B cell (primary cell): ENCODE data around the gene DNAJC24. TPM values are rescaled to one million over a fixed set of nuclear protein-coding genes. Genes with fewer than 3 reads are reported as not detected.

Experiments used
- ATAC-seq: fragments of 200-7000 bp; cut with Tn5 transposase; one replicate; pipeline ENCODE4 v1.10.0; 2021; ENCODE audit warnings: low read depth, mild to moderate bottlenecking, moderate number of reproducible peaks, moderate library complexity
- CTCF ChIA-PET: fragments of 350-600 bp; sonication (Branson Sonifier 250); formaldehyde crosslinking; loops from one replicate; lab custom pipeline; 2021; ENCODE audit warnings: antibody characterized with exemption, inconsistent platforms; lab: Charles Lee
- POLR2A ChIA-PET: fragments of 350-600 bp; sonication (Branson Sonifier 250); formaldehyde crosslinking; loops from one replicate; lab custom pipeline; 2021; ENCODE audit warnings: antibody characterized with exemption; lab: Charles Lee
- DNase-seq: peaks from one replicate; pipeline ENCODE4 v3.0.0; 2013
- H2AFZ ChIP-seq: 2 replicates; pipeline ENCODE4 v1.6.1; 2012; ENCODE audit warnings: mild to moderate bottlenecking, low read depth, low read length; ENCODE audit not compliant: insufficient read depth, poor library complexity, severe bottlenecking
- H3K27ac ChIP-seq, 2 donors: 1 replicate in 1 of 2; 2 replicates in 1 of 2; pipeline ENCODE4 v1.5.1; 2012 to 2013; ENCODE audit warnings: low read length in 2 of 2, mild to moderate bottlenecking in 2 of 2, moderate library complexity in 1 of 2
- H3K27me3 ChIP-seq, 4 experiments: fragments of 200-600 bp in 1 of 4; sonication (generic) in 1 of 4; replicated peaks in 1 of 4; 1 replicate in 2 of 4; 2 replicates in 2 of 4; pipeline versions ENCODE4 v1.6.1 to v1.7.0; 2013 to 2016; ENCODE audit warnings: low read length in 3 of 4, mild to moderate bottlenecking in 2 of 4, mixed read lengths in 1 of 4, moderate library complexity in 1 of 4; ENCODE audit not compliant: insufficient read depth in 4 of 4, control insufficient read depth in 3 of 4; ENCODE audit errors: control extremely low read depth in 1 of 4
- H3K36me3 ChIP-seq, 2 experiments: replicated peaks in 1 of 2; 1 replicate in 1 of 2; 2 replicates in 1 of 2; pipeline versions ENCODE4 v1.6.1 to v1.7.1; 2013; ENCODE audit warnings: low read length in 1 of 2; ENCODE audit not compliant: insufficient read depth in 2 of 2, control insufficient read depth in 1 of 2; ENCODE audit errors: control extremely low read depth in 1 of 2, extremely low read depth in 1 of 2
- H3K4me1 ChIP-seq, 2 donors: fragments of 200-600 bp in 1 of 2; sonication (generic) in 1 of 2; 1 replicate in 1 of 2; 2 replicates in 1 of 2; pipeline versions ENCODE4 v1.5.1 to v1.6.1; 2013 to 2017; ENCODE audit warnings: low read length in 2 of 2; ENCODE audit not compliant: control insufficient read depth in 2 of 2, insufficient read depth in 2 of 2
- H3K4me2 ChIP-seq: replicated peaks from 2 replicates; pipeline ENCODE3; 2012; ENCODE audit warnings: mild to moderate bottlenecking, low read depth, low read length; ENCODE audit not compliant: poor library complexity, severe bottlenecking
- H3K4me3 ChIP-seq, 5 experiments: fragments of 200-600 bp in 1 of 5; sonication (generic) in 1 of 5; 1 replicate in 3 of 5; 2 replicates in 2 of 5; pipeline versions ENCODE4 v1.5.1 to v1.7.0; 2011 to 2016; ENCODE audit warnings: low read length in 4 of 5, mild to moderate bottlenecking in 4 of 5, low read depth in 2 of 5, control low read depth in 1 of 5, moderate library complexity in 1 of 5; ENCODE audit not compliant: insufficient read depth in 1 of 5; ENCODE audit errors: control extremely low read depth in 1 of 5, extremely low read depth in 1 of 5
- H3K79me2 ChIP-seq: fragments of 200-600 bp; sonication (generic); one replicate; pipeline ENCODE4 v1.6.0; 2016; ENCODE audit warnings: low read length; ENCODE audit not compliant: control insufficient read depth, insufficient read depth
- H3K9ac ChIP-seq: fragments of 200-600 bp; sonication (generic); 2 replicates; pipeline ENCODE4 v1.6.1; 2017; ENCODE audit warnings: mild to moderate bottlenecking, low read length, moderate library complexity
- H3K9me3 ChIP-seq, 3 donors: one replicate each; pipeline versions ENCODE4 v1.6.1 to v1.7.1; 2013; ENCODE audit warnings: low read length in 2 of 3; ENCODE audit not compliant: control insufficient read depth in 2 of 3, insufficient read depth in 1 of 3; ENCODE audit errors: control extremely low read depth in 1 of 3
- H4K20me1 ChIP-seq: 2 replicates; pipeline ENCODE4 v1.6.0; 2012; ENCODE audit warnings: mild to moderate bottlenecking, low read length; ENCODE audit not compliant: insufficient read depth, control insufficient read depth, poor library complexity, severe bottlenecking
- H3K27ac Mint-ChIP-seq: one replicate; pipeline ENCODE4 v1.8.0; 2021; ENCODE audit warnings: mixed read lengths
- H3K27me3 Mint-ChIP-seq: one replicate; pipeline ENCODE4 v1.8.0; 2021; ENCODE audit warnings: mixed read lengths
- H3K4me1 Mint-ChIP-seq: one replicate; pipeline ENCODE4 v1.8.0; 2021; ENCODE audit warnings: mixed read lengths
- H3K4me3 Mint-ChIP-seq: one replicate; pipeline ENCODE4 v1.8.0; 2021; ENCODE audit warnings: mixed read lengths
- H3K9me3 Mint-ChIP-seq: one replicate; pipeline ENCODE4 v1.8.0; 2022; ENCODE audit warnings: mixed read lengths; ENCODE audit not compliant: insufficient read depth
- EZH2 ChIP-seq: IDR thresholded peaks from 2 replicates; pipeline ENCODE4 v1.6.1; 2012; ENCODE audit warnings: borderline replicate concordance, low read depth, mild to moderate bottlenecking, moderate library complexity, low read length; ENCODE audit not compliant: insufficient read depth, poor library complexity, severe bottlenecking
- WGBS: methylation state at CpG from one replicate; pipeline ENCODE4 v1.1.5; 2013; ENCODE audit warnings: missing lambda C conversion rate; ENCODE audit not compliant: insufficient coverage; 5-methylcytosine and 5-hydroxymethylcytosine counted together
- intact Hi-C: fragments of 100-400 bp; cut with micrococcal nuclease; formaldehyde crosslinking; loops from one replicate; pipeline ENCODE4 v1.10.0; 2022
- polyA plus RNA-seq: library from polyadenylated mRNA; depleted of rRNA; stranded (reverse); fragments of >200 nt; gene quantifications from 2 replicates; pipeline ENCODE4 v1.2.3, GENCODE V29; 2012
- total RNA-seq, 2 donors: library from RNA; stranded (reverse); fragments of 120-200 nt in 1 of 2; gene quantifications; 1 replicate in 1 of 2; 2 replicates in 1 of 2; pipeline versions ENCODE4 v1.2.3 to v1.2.4, GENCODE V29; 2013 to 2022
- TF ChIP-seq, protein P1 (sequence below): fragments of 200-600 bp; IDR thresholded peaks from one replicate; pipeline ENCODE4 v1.8.0; 2022; ENCODE audit warnings: antibody characterized with exemption, mild to moderate bottlenecking

Gene DNAJC24
- total and polyA plus RNA-seq, 2 donors (not counting 1 experiment from before 2014, with no cell fraction given): 10.7 to 24.6 TPM

DNA sequence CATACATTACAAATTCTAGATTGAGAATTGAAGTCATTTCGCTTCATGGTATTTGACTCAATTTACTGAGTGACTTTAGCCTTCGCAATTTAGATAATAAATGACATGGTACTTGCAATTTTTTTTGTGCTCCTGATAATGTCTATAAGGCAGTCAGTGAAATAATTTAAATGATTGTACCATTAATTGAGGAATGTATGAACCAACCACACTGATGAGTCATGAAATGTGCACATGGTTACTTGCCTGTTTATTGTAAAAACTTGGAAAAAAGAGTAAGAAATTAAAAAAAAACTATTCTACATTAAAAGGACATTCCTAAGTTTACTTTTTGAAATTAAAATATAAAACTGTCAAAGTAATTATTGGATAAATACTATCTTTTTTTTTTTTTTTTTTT, 43.3 kb downstream of the DNAJC24 start:
- H3K4me1 ChIP-seq: no peaks in the 10 kb centered on the region
- ChIA-PET CTCF (no interaction called here), POLR2A (no interaction called here)
- DNase-seq (no peak), ATAC-seq (no peak)
- H3K79me2 ChIP-seq: no peaks in the 10 kb centered on the region
- Mint-ChIP-seq H3K4me3 (no peak overlapping the region), H3K27me3 (no peaks in the 10 kb centered on the region), H3K9me3 (no peaks in the 10 kb centered on the region), H3K4me1 (peaks cover 4% of the 10 kb centered on the region), H3K27ac (no peak overlapping the region)
- H3K36me3 ChIP-seq: peaks cover 0 to 9% of the 10 kb centered on the region in 2 experiments
- TF ChIP-seq, protein P1, sequence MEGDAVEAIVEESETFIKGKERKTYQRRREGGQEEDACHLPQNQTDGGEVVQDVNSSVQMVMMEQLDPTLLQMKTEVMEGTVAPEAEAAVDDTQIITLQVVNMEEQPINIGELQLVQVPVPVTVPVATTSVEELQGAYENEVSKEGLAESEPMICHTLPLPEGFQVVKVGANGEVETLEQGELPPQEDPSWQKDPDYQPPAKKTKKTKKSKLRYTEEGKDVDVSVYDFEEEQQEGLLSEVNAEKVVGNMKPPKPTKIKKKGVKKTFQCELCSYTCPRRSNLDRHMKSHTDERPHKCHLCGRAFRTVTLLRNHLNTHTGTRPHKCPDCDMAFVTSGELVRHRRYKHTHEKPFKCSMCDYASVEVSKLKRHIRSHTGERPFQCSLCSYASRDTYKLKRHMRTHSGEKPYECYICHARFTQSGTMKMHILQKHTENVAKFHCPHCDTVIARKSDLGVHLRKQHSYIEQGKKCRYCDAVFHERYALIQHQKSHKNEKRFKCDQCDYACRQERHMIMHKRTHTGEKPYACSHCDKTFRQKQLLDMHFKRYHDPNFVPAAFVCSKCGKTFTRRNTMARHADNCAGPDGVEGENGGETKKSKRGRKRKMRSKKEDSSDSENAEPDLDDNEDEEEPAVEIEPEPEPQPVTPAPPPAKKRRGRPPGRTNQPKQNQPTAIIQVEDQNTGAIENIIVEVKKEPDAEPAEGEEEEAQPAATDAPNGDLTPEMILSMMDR: no peak
- TF ChIP-seq EZH2: no peak
- H4K20me1 ChIP-seq: no peaks in the 10 kb centered on the region
- H3K9me3 ChIP-seq: no peaks in the 10 kb centered on the region
- 100% methylated on average over 2 of the region's 2 CpGs for WGBS
- no peak overlapping the region for H2AFZ ChIP-seq
- no peak overlapping the region for H3K9ac ChIP-seq
- intact Hi-C loops: no loop called here
- no peaks in the 10 kb centered on the region for H3K27me3 ChIP-seq
- no peak overlapping the region for H3K4me3 ChIP-seq
- H3K27ac ChIP-seq: no peak overlapping the region
- no peak overlapping the region for H3K4me2 ChIP-seq

DNA sequence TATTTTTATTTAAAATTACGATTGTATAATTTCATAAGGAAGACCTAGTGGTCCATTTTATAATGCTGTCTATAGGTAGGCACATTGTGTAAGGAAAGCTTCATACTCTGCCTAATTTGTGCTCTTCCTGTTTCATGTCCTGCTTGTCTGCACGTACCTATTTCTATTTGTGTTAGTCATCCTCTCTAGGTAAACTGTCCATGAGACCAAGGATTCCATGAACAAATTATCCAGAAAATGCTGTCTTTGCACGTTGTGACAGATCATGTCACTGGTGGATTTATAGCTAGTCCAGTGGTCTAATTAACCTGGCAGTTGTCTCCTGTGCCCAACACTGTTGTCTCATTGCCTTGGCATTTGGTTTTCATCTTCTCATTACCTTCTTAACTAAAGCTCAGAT, 44.7 kb downstream of the DNAJC24 start:
- WGBS: 100% methylated on average over 3 of the region's 3 CpGs
- H3K9ac ChIP-seq: no peak overlapping the region
- no peak overlapping the region for H3K4me2 ChIP-seq
- CTCF ChIA-PET: no interaction called here
- H3K36me3 ChIP-seq: peaks cover 0 to 9% of the 10 kb centered on the region in 2 experiments
- POLR2A ChIA-PET: no interaction called here
- no peaks in the 10 kb centered on the region for H3K4me1 ChIP-seq
- no peaks in the 10 kb centered on the region for H3K79me2 ChIP-seq
- ATAC-seq: no peak
- no peak overlapping the region for H3K27ac ChIP-seq
- H3K4me3 Mint-ChIP-seq: no peak overlapping the region
- H3K27me3 ChIP-seq: no peaks in the 10 kb centered on the region
- no peak overlapping the region for H3K4me3 ChIP-seq
- H3K27ac Mint-ChIP-seq: no peak overlapping the region
- no peaks in the 10 kb centered on the region for H3K27me3 Mint-ChIP-seq
- H3K9me3 Mint-ChIP-seq: no peaks in the 10 kb centered on the region
- no peaks in the 10 kb centered on the region for H4K20me1 ChIP-seq
- DNase-seq: no peak
- intact Hi-C loops: no loop called here
- H3K9me3 ChIP-seq: no peaks in the 10 kb centered on the region
- TF ChIP-seq, protein P1: no peak
- no peak for TF ChIP-seq EZH2
- H3K4me1 Mint-ChIP-seq: peaks cover 2% of the 10 kb centered on the region
- no peak overlapping the region for H2AFZ ChIP-seq
